GM06990 (cell line): ENCODE results near the gene OFD1.

Source experiments
- DNase-seq: peaks from one replicate; pipeline ENCODE4 v3.0.0-alpha.2; 2011; ENCODE audit not compliant: insufficient read length; ENCODE audit errors: extremely low read depth
- H3K27me3 ChIP-seq: replicated peaks from 2 replicates; pipeline ENCODE4 v1.6.0; 2011; ENCODE audit warnings: low read length; ENCODE audit not compliant: control insufficient read depth, insufficient read depth
- H3K36me3 ChIP-seq: 2 replicates; pipeline ENCODE4 v1.5.1; 2011; ENCODE audit warnings: low read length; ENCODE audit not compliant: control insufficient read depth, insufficient read depth
- H3K4me3 ChIP-seq: replicated peaks from 2 replicates; pipeline ENCODE4 v1.5.1; 2011; ENCODE audit warnings: low read depth, mild to moderate bottlenecking, control low read depth, low read length
- CTCF ChIP-seq: IDR thresholded peaks from 2 replicates; pipeline ENCODE4 v1.5.1; 2011; ENCODE audit warnings: low read length, control low read depth, mild to moderate bottlenecking, inconsistent platforms; ENCODE audit not compliant: insufficient read depth, poor library complexity, severe bottlenecking

OFD1 gene

GRCh38 chrX:13768939-13769338 is 34.4 kb downstream of the OFD1 start:
- H3K36me3 ChIP-seq = peaks cover 1% of the 10 kb centered on the region; the same call in 1 of the 2 replicates
- H3K4me3 ChIP-seq = no peak overlapping the region
- DNase-seq = no peak
- H3K27me3 ChIP-seq = no peaks in the 10 kb centered on the region
- no peak for TF ChIP-seq CTCF

DNA sequence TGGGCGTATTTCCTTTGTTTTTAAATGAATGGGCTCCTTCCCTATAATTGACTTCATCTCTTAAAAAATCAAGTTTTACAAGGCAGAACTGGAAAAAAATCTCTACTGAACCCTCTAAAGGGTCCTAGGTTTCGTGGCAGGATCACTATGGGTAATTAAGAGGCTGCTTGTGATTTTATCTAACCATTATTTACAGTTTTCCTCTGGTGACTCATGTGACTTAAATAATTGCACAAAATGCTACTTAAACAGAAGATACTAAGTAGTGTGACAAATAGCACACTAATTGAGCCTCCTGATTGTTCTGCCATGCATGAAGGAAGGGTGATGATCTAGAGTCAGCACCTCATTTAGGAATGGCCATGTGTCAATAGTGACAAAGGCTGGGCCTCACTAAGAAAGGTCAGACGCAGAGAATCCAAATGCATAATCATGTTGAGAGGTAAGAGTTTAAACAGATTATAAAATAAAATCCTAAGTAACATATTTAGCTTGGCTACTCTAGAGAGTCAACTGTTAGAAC is 35.5 kb downstream of the OFD1 start:
- no peaks in the 10 kb centered on the region for H3K27me3 ChIP-seq
- no peak for TF ChIP-seq CTCF
- no peak overlapping the region for H3K4me3 ChIP-seq
- 0 out of 2 replicates have a peak, but pooled peaks cover 1% of the 10 kb centered on the region for H3K36me3 ChIP-seq
- no peak for DNase-seq

GRCh38 chrX:13774696-13775095 is 40.1 kb downstream of the OFD1 start:
- H3K4me3 ChIP-seq = no peak overlapping the region
- no peak for DNase-seq
- no peaks in the 10 kb centered on the region for H3K27me3 ChIP-seq
- peaks cover 2% of the 10 kb centered on the region; the same call in 1 of the 2 replicates for H3K36me3 ChIP-seq
- no peak for TF ChIP-seq CTCF

DNA sequence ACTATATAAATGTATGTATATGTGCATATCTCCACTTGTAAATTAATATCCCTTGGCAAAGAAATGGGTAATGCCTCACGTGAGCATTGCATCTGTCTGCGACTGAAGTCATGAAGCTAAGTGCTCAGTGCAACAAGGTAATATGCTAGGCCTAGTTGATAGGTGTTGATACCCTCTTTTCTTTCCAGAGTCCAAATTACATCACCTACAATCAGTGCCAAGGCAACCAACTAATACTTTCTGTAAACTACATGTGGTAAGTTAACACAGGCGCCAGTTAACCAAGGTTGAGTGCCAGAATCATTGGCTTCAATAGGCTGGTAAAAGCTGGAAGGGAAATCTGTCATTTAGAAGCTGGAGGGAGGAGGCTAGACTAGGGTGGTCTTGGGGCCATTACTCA is 41.3 kb downstream of the OFD1 start:
- peaks cover 2% of the 10 kb centered on the region; the same call in 1 of the 2 replicates for H3K36me3 ChIP-seq
- no peaks in the 10 kb centered on the region for H3K27me3 ChIP-seq
- no peak for DNase-seq
- H3K4me3 ChIP-seq = no peak overlapping the region
- no peak for TF ChIP-seq CTCF

DNA sequence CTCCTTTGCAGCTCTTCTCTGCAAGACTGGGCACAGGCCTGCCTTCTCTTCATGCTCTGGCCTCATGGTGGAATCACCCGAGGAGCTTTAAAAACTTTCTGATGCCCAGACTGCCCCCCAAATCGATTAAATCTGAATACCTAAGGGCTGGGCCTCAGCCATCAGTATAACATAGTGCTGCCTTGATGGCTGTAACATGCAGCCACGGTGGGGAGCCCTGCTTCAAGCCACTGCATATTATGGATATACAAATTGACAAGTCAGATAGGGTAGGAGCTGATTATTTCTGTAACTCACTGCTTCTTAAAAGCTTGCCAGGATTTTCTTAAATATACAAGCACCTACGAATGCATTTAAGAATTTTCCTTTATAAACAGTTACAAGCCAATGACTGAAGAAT is 41.8 kb downstream of the OFD1 start:
- H3K36me3 ChIP-seq = peaks cover 2% of the 10 kb centered on the region; the same call in 1 of the 2 replicates
- no peak overlapping the region for H3K4me3 ChIP-seq
- no peaks in the 10 kb centered on the region for H3K27me3 ChIP-seq
- DNase-seq = no peak
- no peak for TF ChIP-seq CTCF

DNA sequence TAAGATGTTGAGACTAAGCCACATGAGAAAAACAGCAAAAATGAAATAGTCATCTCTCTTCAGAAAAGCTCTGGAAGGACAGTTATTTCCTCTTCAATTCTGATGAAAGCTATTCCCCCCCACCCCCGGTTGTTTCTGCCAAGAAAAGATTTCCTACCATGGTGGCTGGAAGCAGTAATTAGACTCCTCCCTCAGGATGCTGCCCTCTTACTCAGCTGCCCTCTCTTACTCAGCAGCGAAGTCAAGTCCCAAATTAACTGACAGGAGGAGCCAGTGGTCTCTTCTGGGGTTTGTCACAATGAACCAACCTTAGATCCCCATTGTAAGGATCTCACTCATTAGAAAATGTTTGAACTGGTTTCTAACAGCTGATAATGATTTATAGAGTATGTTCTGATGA is 44.4 kb downstream of the OFD1 start:
- Histone ChIP-seq H3K4me3 (no peak overlapping the region), H3K27me3 (no peaks in the 10 kb centered on the region), H3K36me3 (peaks cover 2% of the 10 kb centered on the region; the same call in 1 of the 2 replicates)
- DNase-seq = no peak
- no peak for TF ChIP-seq CTCF
